Measurements from ENCODE around the gene RIC3. TPM values are rescaled to one million over a fixed set of nuclear protein-coding genes. Genes with fewer than 3 reads are reported as not detected.

Gene RIC3, protein sequence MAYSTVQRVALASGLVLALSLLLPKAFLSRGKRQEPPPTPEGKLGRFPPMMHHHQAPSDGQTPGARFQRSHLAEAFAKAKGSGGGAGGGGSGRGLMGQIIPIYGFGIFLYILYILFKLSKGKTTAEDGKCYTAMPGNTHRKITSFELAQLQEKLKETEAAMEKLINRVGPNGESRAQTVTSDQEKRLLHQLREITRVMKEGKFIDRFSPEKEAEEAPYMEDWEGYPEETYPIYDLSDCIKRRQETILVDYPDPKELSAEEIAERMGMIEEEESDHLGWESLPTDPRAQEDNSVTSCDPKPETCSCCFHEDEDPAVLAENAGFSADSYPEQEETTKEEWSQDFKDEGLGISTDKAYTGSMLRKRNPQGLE
- total RNA-seq, result 10 to 100 TPM; 13.4 to 32.7 (median 24.1) TPM
- polyA plus RNA-seq, result 10 to 100 TPM; 11.6 to 32.2 (median 15.0) TPM
- long read RNA-seq, donor 1, result 0 reads
- long read RNA-seq, donor 2, result 0 reads

GRCh38 chr11:8168485-8169257 is at the start of gene RIC3:
RIC3 (minus strand) TSS chr11:8169025; CDS start chr11:8168989, 36 bp downstream.
- Histone ChIP-seq H3K4me1 (peaks cover 0 to 21% (median 12%) of the 10 kb centered on the region in 6 donors), H3K27me3 (replicated peaks in 1 of 7) (peaks cover 0 to 55% (median 12%) of the 10 kb centered on the region in 7 donors), H3K4me3 (peak within 1 kb of the TSS; percentile 49 to 91 (median 60)), H3K27ac (peak within 1 kb of the TSS in 3 of 8 donors; percentile 34 to 58 (median 37)), H3K9me3 (no peaks in the 10 kb centered on the region), H3K36me3 (no peaks in the 10 kb centered on the region)
- WGBS, 5 donors, result 2 to 5% (median 3%) methylated on average over 46 to 62 of the region's 62 CpGs
- intact Hi-C loops (cut with DNase I; ENCODE audit: low total_unique reads), result no loop called here
- DNase-seq, result peak; percentile 87
- TF ChIP-seq CTCF (IDR thresholded peaks at IDR 0.05 in 8 of 11, conservative IDR thresholded peaks at IDR 0.05 in 3 of 11) (no peak), POLR2A (IDR thresholded peaks at IDR 0.05) (no peak), POLR2AphosphoS5 (IDR thresholded peaks at IDR 0.05) (peak; percentile 44 to 81 (median 80))

- Histone ChIP-seq H3K4me1 (no peaks in the 10 kb centered on the region), H3K36me3 (no peaks in the 10 kb centered on the region), H3K9me3 (no peaks in the 10 kb centered on the region), H3K4me3 (no peak overlapping the region), H3K27ac (no peak overlapping the region), H3K27me3 (replicated peaks in 1 of 7) (no peaks in the 10 kb centered on the region)
- TF ChIP-seq POLR2AphosphoS5 (IDR thresholded peaks at IDR 0.05) (no peak), CTCF (IDR thresholded peaks at IDR 0.05 in 8 of 11, conservative IDR thresholded peaks at IDR 0.05 in 3 of 11) (no peak)
- WGBS, 5 donors, result 66 to 81% (median 77%) methylated on average over 4 of the region's 4 CpGs
- DNase-seq, result no peak
- intact Hi-C loops (cut with DNase I; ENCODE audit: low total_unique reads), result no loop called here
Measured at GRCh38 chr11:8218409-8218808, 49.6 kb upstream of the RIC3 start.

- Histone ChIP-seq H3K36me3 (no peaks in the 10 kb centered on the region), H3K27me3 (replicated peaks in 1 of 7) (no peaks in the 10 kb centered on the region), H3K4me1 (no peaks in the 10 kb centered on the region), H3K9me3 (no peaks in the 10 kb centered on the region), H3K27ac (no peak overlapping the region), H3K4me3 (no peak overlapping the region)
- TF ChIP-seq POLR2AphosphoS5 (IDR thresholded peaks at IDR 0.05) (no peak), POLR2A (IDR thresholded peaks at IDR 0.05) (no peak), CTCF (IDR thresholded peaks at IDR 0.05 in 8 of 11, conservative IDR thresholded peaks at IDR 0.05 in 3 of 11) (no peak)
- 81 to 92% (median 87%) methylated on average over 11 of the region's 11 CpGs for WGBS, 5 donors
- DNase-seq, result no peak
- intact Hi-C loops (cut with DNase I; ENCODE audit: low total_unique reads), result no loop called here
Measured at GRCh38 chr11:8217926-8218325, 49.1 kb upstream of the RIC3 start.

GRCh38 chr11:8217136-8217535 is 48.3 kb upstream of the RIC3 start:
- intact Hi-C loops (cut with DNase I; ENCODE audit: low total_unique reads), result no loop called here
- WGBS, 5 donors, result 77 to 88% (median 80%) methylated on average over 4 of the region's 4 CpGs
- H3K9me3 ChIP-seq, result no peaks in the 10 kb centered on the region
- no peak for DNase-seq
- H3K36me3 ChIP-seq, result no peaks in the 10 kb centered on the region
- H3K4me3 ChIP-seq, result no peak overlapping the region
- TF ChIP-seq POLR2AphosphoS5 (IDR thresholded peaks at IDR 0.05) (no peak), POLR2A (IDR thresholded peaks at IDR 0.05) (no peak), CTCF (IDR thresholded peaks at IDR 0.05 in 8 of 11, conservative IDR thresholded peaks at IDR 0.05 in 3 of 11) (no peak)
- no peak overlapping the region for H3K27ac ChIP-seq
- H3K4me1 ChIP-seq, result no peaks in the 10 kb centered on the region
- no peaks in the 10 kb centered on the region for H3K27me3 ChIP-seq (replicated peaks in 1 of 7)
